ENCODE data around the gene RYR2.

The RYR2 gene

GRCh38 chr1:237671262-237671661, 629.3 kb downstream of the RYR2 start:
- H3K27ac ChIP-seq (ENCODE audit: insufficient read depth, low read length, poor library complexity, severe bottlenecking), result no peak overlapping the region
- no peaks in the 10 kb centered on the region for H3K36me3 ChIP-seq (ENCODE audit: control insufficient read depth, insufficient read depth, low read length)
- no peaks in the 10 kb centered on the region for H3K9me3 ChIP-seq (ENCODE audit: control insufficient read depth, low read length)
- no peak for DNase-seq
- H3K4me1 ChIP-seq (ENCODE audit: control insufficient read depth, insufficient read depth, low read length, poor library complexity, severe bottlenecking), result no peaks in the 10 kb centered on the region
- H3K4me3 ChIP-seq (ENCODE audit: insufficient read depth, low read depth, low read length, poor library complexity, severe bottlenecking), result no peak overlapping the region
- H3K27me3 ChIP-seq (replicated peaks; ENCODE audit: control insufficient read depth, insufficient read depth, low read length, poor library complexity, severe bottlenecking), result no peaks in the 10 kb centered on the region

- Histone ChIP-seq H3K4me3 (ENCODE audit: insufficient read depth, low read depth, low read length, poor library complexity, severe bottlenecking) (no peak overlapping the region), H3K4me1 (ENCODE audit: control insufficient read depth, insufficient read depth, low read length, poor library complexity, severe bottlenecking) (no peaks in the 10 kb centered on the region), H3K27ac (ENCODE audit: insufficient read depth, low read length, poor library complexity, severe bottlenecking) (no peak overlapping the region), H3K9me3 (ENCODE audit: control insufficient read depth, low read length) (no peaks in the 10 kb centered on the region), H3K27me3 (replicated peaks; ENCODE audit: control insufficient read depth, insufficient read depth, low read length, poor library complexity, severe bottlenecking) (no peaks in the 10 kb centered on the region), H3K36me3 (ENCODE audit: control insufficient read depth, insufficient read depth, low read length) (no peaks in the 10 kb centered on the region)
- DNase-seq, result no peak
Measured at GRCh38 chr1:237671935-237672334, 630.0 kb downstream of the RYR2 start.

- Histone ChIP-seq H3K36me3 (ENCODE audit: control insufficient read depth, insufficient read depth, low read length) (no peaks in the 10 kb centered on the region), H3K4me3 (ENCODE audit: insufficient read depth, low read depth, low read length, poor library complexity, severe bottlenecking) (no peak overlapping the region), H3K9me3 (ENCODE audit: control insufficient read depth, low read length) (no peaks in the 10 kb centered on the region), H3K27me3 (replicated peaks; ENCODE audit: control insufficient read depth, insufficient read depth, low read length, poor library complexity, severe bottlenecking) (no peaks in the 10 kb centered on the region), H3K27ac (ENCODE audit: insufficient read depth, low read length, poor library complexity, severe bottlenecking) (no peak overlapping the region), H3K4me1 (ENCODE audit: control insufficient read depth, insufficient read depth, low read length, poor library complexity, severe bottlenecking) (no peaks in the 10 kb centered on the region)
- DNase-seq, result no peak
Measured at GRCh38 chr1:237672748-237673147, 630.8 kb downstream of the RYR2 start.

GRCh38 chr1:237673631-237674030, 631.6 kb downstream of the RYR2 start:
- Histone ChIP-seq H3K4me1 (ENCODE audit: control insufficient read depth, insufficient read depth, low read length, poor library complexity, severe bottlenecking) (no peaks in the 10 kb centered on the region), H3K9me3 (ENCODE audit: control insufficient read depth, low read length) (no peaks in the 10 kb centered on the region), H3K27me3 (replicated peaks; ENCODE audit: control insufficient read depth, insufficient read depth, low read length, poor library complexity, severe bottlenecking) (no peaks in the 10 kb centered on the region), H3K27ac (ENCODE audit: insufficient read depth, low read length, poor library complexity, severe bottlenecking) (no peak overlapping the region), H3K4me3 (ENCODE audit: insufficient read depth, low read depth, low read length, poor library complexity, severe bottlenecking) (no peak overlapping the region), H3K36me3 (ENCODE audit: control insufficient read depth, insufficient read depth, low read length) (no peaks in the 10 kb centered on the region)
- no peak for DNase-seq

- H3K4me3 ChIP-seq (ENCODE audit: insufficient read depth, low read depth, low read length, poor library complexity, severe bottlenecking), result no peak overlapping the region
- H3K4me1 ChIP-seq (ENCODE audit: control insufficient read depth, insufficient read depth, low read length, poor library complexity, severe bottlenecking), result no peaks in the 10 kb centered on the region
- H3K36me3 ChIP-seq (ENCODE audit: control insufficient read depth, insufficient read depth, low read length), result no peaks in the 10 kb centered on the region
- H3K27me3 ChIP-seq (replicated peaks; ENCODE audit: control insufficient read depth, insufficient read depth, low read length, poor library complexity, severe bottlenecking), result no peaks in the 10 kb centered on the region
- no peak for DNase-seq
- H3K27ac ChIP-seq (ENCODE audit: insufficient read depth, low read length, poor library complexity, severe bottlenecking), result no peak overlapping the region
- H3K9me3 ChIP-seq (ENCODE audit: control insufficient read depth, low read length), result no peaks in the 10 kb centered on the region
Measured at GRCh38 chr1:237677979-237678378, 636.0 kb downstream of the RYR2 start.

GRCh38 chr1:237679687-237680086, 637.7 kb downstream of the RYR2 start:
- Histone ChIP-seq H3K36me3 (ENCODE audit: control insufficient read depth, insufficient read depth, low read length) (no peaks in the 10 kb centered on the region), H3K4me1 (ENCODE audit: control insufficient read depth, insufficient read depth, low read length, poor library complexity, severe bottlenecking) (no peaks in the 10 kb centered on the region), H3K27ac (ENCODE audit: insufficient read depth, low read length, poor library complexity, severe bottlenecking) (no peak overlapping the region)

GRCh38 chr1:237681210-237681609, 639.2 kb downstream of the RYR2 start:
- H3K9me3 ChIP-seq (ENCODE audit: control insufficient read depth, low read length), result no peaks in the 10 kb centered on the region
- no peak overlapping the region for H3K4me3 ChIP-seq (ENCODE audit: insufficient read depth, low read depth, low read length, poor library complexity, severe bottlenecking)
- H3K27ac ChIP-seq (ENCODE audit: insufficient read depth, low read length, poor library complexity, severe bottlenecking), result no peak overlapping the region
- H3K36me3 ChIP-seq (ENCODE audit: control insufficient read depth, insufficient read depth, low read length), result no peaks in the 10 kb centered on the region
- no peaks in the 10 kb centered on the region for H3K27me3 ChIP-seq (replicated peaks; ENCODE audit: control insufficient read depth, insufficient read depth, low read length, poor library complexity, severe bottlenecking)
- no peaks in the 10 kb centered on the region for H3K4me1 ChIP-seq (ENCODE audit: control insufficient read depth, insufficient read depth, low read length, poor library complexity, severe bottlenecking)
- no peak for DNase-seq

More at GRCh38 chr1:237679687-237680086, 637.7 kb downstream of the RYR2 start:
- no peak overlapping the region for H3K4me3 ChIP-seq (ENCODE audit: insufficient read depth, low read depth, low read length, poor library complexity, severe bottlenecking)
- H3K27me3 ChIP-seq (replicated peaks; ENCODE audit: control insufficient read depth, insufficient read depth, low read length, poor library complexity, severe bottlenecking), result no peaks in the 10 kb centered on the region
- DNase-seq, result no peak
- H3K9me3 ChIP-seq (ENCODE audit: control insufficient read depth, low read length), result no peaks in the 10 kb centered on the region

- no peaks in the 10 kb centered on the region for H3K36me3 ChIP-seq (ENCODE audit: control insufficient read depth, insufficient read depth, low read length)
- H3K27me3 ChIP-seq (replicated peaks; ENCODE audit: control insufficient read depth, insufficient read depth, low read length, poor library complexity, severe bottlenecking), result no peaks in the 10 kb centered on the region
- no peak overlapping the region for H3K4me3 ChIP-seq (ENCODE audit: insufficient read depth, low read depth, low read length, poor library complexity, severe bottlenecking)
- DNase-seq, result no peak
- H3K9me3 ChIP-seq (ENCODE audit: control insufficient read depth, low read length), result no peaks in the 10 kb centered on the region
- no peaks in the 10 kb centered on the region for H3K4me1 ChIP-seq (ENCODE audit: control insufficient read depth, insufficient read depth, low read length, poor library complexity, severe bottlenecking)
- H3K27ac ChIP-seq (ENCODE audit: insufficient read depth, low read length, poor library complexity, severe bottlenecking), result no peak overlapping the region
Measured at GRCh38 chr1:237684236-237684635, 642.3 kb downstream of the RYR2 start.

GRCh38 chr1:237685551-237685950, 643.6 kb downstream of the RYR2 start:
- Histone ChIP-seq H3K27ac (ENCODE audit: insufficient read depth, low read length, poor library complexity, severe bottlenecking) (no peak overlapping the region), H3K36me3 (ENCODE audit: control insufficient read depth, insufficient read depth, low read length) (no peaks in the 10 kb centered on the region), H3K4me1 (ENCODE audit: control insufficient read depth, insufficient read depth, low read length, poor library complexity, severe bottlenecking) (no peaks in the 10 kb centered on the region), H3K27me3 (replicated peaks; ENCODE audit: control insufficient read depth, insufficient read depth, low read length, poor library complexity, severe bottlenecking) (no peaks in the 10 kb centered on the region), H3K4me3 (ENCODE audit: insufficient read depth, low read depth, low read length, poor library complexity, severe bottlenecking) (no peak overlapping the region), H3K9me3 (ENCODE audit: control insufficient read depth, low read length) (no peaks in the 10 kb centered on the region)
- DNase-seq, result no peak

GRCh38 chr1:237687804-237688203, 645.8 kb downstream of the RYR2 start:
- H3K27ac ChIP-seq (ENCODE audit: insufficient read depth, low read length, poor library complexity, severe bottlenecking), result no peak overlapping the region
- H3K9me3 ChIP-seq (ENCODE audit: control insufficient read depth, low read length), result no peaks in the 10 kb centered on the region
- no peaks in the 10 kb centered on the region for H3K4me1 ChIP-seq (ENCODE audit: control insufficient read depth, insufficient read depth, low read length, poor library complexity, severe bottlenecking)
- no peak for DNase-seq
- no peaks in the 10 kb centered on the region for H3K27me3 ChIP-seq (replicated peaks; ENCODE audit: control insufficient read depth, insufficient read depth, low read length, poor library complexity, severe bottlenecking)
- no peaks in the 10 kb centered on the region for H3K36me3 ChIP-seq (ENCODE audit: control insufficient read depth, insufficient read depth, low read length)
- no peak overlapping the region for H3K4me3 ChIP-seq (ENCODE audit: insufficient read depth, low read depth, low read length, poor library complexity, severe bottlenecking)

GRCh38 chr1:237690656-237691055, 648.7 kb downstream of the RYR2 start:
- H3K27me3 ChIP-seq (replicated peaks; ENCODE audit: control insufficient read depth, insufficient read depth, low read length, poor library complexity, severe bottlenecking), result no peaks in the 10 kb centered on the region
- no peak overlapping the region for H3K27ac ChIP-seq (ENCODE audit: insufficient read depth, low read length, poor library complexity, severe bottlenecking)
- no peak for DNase-seq
- H3K4me1 ChIP-seq (ENCODE audit: control insufficient read depth, insufficient read depth, low read length, poor library complexity, severe bottlenecking), result no peaks in the 10 kb centered on the region
- H3K9me3 ChIP-seq (ENCODE audit: control insufficient read depth, low read length), result no peaks in the 10 kb centered on the region
- H3K4me3 ChIP-seq (ENCODE audit: insufficient read depth, low read depth, low read length, poor library complexity, severe bottlenecking), result no peak overlapping the region
- H3K36me3 ChIP-seq (ENCODE audit: control insufficient read depth, insufficient read depth, low read length), result no peaks in the 10 kb centered on the region
